ENCODE measurements around the gene EPS8L1.

EPS8L1 gene

DNA sequence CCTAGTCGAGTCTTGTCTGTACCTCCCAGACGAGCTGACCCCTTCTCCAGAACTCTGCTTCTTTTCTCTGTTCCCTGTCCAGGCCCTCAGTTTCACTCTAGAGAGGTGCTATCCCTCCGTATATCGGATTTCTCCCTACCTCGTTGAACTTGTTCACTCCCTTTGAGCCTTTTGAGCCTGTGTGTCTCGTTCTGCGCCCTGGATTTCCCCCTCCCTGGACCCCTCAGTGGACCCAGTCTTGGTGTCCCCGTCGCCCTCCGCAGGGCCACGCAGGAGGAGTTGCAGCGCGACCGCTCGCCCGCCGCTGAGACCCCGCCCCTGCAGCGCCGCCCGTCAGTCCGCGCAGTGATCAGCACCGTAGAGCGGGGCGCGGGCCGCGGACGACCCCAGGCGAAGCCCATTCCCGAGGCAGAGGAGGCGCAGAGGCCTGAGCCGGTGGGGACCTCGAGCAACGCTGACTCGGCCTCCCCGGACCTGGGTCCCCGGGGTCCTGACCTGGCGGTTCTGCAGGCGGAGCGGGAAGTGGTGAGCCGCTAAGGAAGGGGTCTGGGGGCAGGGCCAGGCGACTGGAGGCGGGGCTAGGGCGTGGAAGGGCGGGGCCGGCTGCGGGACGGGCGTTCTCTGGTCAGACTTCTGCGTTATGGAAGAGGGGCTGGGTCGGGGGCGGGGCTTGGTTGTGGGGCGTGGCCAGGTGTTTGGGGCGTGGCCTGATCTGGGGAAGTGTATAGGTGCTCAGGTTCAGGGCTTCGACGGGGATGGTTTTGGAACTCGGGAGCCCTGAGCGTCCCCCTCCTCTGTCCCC lies 5.5 kb downstream of the EPS8L1 start:
- peak; percentile 30 for DNase-seq

GRCh38 chr19:55081770-55082019 lies 6.0 kb downstream of the EPS8L1 start:
- no peak for DNase-seq

DNA sequence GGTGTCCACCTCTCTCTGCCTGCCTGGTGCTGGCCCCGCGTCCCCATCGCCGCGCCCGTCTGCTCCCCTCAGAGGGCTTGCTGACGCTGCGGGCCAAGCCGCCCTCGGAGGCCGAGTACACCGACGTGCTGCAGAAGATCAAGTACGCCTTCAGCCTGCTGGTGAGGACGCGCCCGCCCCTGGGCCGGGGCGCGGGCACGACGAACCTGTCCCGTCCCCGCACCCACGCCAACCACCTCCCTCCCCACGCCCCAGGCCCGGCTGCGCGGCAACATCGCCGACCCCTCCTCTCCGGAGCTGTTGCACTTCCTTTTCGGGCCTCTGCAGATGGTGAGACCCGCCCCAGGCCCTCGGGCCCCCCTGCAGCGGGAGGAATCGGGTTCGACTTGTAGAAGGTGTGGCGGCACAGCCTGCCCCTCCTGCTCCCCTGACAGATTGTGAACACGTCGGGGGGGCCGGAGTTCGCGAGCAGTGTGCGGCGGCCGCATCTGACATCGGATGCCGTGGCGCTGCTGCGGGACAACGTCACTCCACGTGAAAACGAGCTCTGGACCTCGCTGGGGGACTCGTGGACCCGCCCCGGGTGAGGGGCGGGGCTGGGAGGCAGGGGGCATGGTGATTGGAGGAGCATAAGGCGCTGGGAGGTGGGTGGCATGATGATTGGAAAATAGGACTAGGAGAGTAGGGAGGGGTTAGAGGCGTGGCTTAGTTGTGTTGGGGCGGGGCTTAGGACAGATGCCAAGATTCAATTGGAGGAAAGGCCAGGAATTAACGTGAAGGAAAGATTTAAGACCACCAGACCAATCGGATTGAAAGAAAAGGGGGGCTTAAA lies 6.6 kb downstream of the EPS8L1 start:
- peak; percentile 26 for DNase-seq

DNA sequence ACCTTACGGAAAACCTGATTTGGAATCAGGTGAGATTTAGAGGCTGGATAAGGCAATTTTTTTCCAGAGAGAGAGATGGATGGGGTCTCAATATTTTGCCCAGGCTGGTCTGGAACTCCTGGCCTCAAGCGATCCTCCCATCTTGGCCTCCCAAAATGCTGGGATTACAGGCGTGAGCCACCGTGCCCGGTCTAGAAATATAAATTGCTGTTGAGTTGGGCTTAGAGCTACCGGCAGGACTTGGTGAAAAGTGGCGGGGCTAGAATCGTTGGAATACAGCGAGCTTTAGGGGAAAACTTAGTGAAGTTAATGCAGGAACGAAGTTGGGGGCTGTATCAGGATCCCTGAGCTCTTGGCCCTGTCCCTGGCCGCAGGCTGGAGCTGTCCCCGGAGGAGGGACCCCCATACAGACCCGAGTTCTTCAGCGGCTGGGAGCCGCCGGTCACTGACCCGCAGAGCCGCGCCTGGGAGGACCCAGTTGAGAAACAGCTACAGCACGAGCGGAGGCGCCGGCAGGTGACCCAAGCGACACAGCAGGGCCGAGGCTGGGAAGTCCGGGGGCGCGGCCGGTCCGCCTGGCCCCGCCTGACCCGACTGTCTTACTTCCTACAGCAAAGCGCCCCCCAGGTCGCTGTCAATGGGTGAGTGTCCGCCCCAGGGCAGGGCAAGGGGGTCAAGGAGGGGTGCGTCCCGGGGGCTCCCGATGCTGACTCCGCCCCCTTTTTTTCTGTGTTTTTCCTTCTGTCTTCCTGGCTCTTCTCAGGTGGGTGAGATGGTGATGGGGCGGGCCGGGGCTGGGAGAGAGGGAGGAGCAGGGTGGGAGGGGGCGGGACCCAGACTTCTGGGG lies 7.6 kb downstream of the EPS8L1 start:
- no peak for DNase-seq

DNA sequence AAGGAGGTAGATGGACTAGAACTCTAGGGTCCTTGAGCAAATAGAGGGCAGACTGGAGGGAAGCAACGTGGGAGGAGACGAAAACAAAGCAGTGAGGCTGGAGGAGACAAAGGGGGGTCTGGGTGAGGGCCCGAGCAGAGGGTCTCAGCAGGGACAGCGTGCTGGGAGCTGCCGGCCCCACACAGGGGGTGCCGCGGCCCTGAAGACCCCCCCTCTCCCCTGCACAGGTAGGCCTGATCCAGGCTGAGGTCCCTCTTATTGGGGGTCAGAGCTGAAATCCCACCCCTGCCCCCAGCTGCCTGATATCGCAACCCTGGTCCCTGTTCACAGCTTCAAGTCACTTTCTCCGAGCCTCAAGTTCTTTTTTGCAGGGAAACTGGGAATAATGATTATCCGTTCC lies 8.7 kb downstream of the EPS8L1 start:
- DNase-seq: no peak

- DNase-seq: no peak
Measured at GRCh38 chr19:55085923-55086715, 10.4 kb downstream of the EPS8L1 start.

GRCh38 chr19:55086730-55087541 lies 11.3 kb downstream of the EPS8L1 start:
- peak; percentile 88 for DNase-seq

- no peak for DNase-seq
Measured at GRCh38 chr19:55087542-55087901, 11.9 kb downstream of the EPS8L1 start.

GRCh38 chr19:55088021-55088451 lies 12.4 kb downstream of the EPS8L1 start:
- no peak for DNase-seq

- peak; percentile 62 for DNase-seq
Measured at GRCh38 chr19:55088543-55089341, 13.1 kb downstream of the EPS8L1 start.

DNA sequence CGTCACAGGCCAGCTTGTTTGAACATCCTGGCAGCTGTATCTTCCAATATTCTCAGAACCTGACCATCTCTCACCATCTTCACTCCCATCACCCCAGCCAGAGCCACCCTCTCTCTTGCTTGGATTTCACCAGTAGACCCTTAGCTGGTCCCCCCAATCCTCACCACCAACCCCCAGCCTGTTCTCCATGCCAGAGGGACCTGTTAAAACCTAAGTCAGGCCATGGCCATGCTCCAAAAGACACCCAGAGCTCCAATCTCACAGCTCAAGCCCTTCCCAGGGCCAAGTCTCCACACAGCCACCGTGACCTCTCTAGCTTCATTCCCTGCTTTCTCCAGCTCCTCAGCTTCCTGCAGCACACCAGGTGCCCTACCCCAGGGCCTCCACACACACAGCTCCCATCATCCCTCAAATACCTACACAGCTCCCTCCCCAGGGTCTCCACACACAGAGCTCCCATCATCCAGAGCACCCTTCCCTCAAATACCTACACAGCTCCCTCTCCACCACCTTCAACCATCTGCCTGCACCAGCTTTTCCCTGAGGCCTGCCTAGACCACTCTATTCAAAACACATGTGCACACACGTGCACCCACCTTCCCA lies 13.8 kb downstream of the EPS8L1 start:
- no peak for DNase-seq

DNA sequence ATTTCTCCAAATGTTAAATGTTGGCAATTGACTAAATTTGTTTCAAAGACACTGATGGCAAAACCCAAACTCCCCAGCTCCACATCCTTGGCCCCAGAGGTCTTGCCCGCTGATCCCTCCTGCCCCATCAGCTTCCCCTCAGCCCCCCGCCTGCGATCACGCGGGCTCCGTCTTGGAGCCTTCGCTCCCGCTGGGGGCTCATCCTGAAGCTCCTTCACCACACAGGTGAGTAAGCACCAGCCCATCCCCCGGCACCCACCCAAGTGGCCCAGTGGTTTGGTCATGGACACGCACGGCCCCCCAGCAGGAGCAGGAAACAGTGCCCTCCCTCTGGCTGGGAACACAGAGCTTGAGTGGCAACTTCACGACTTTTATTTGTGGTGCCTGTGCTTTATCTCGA lies 14.9 kb downstream of the EPS8L1 start:
- no peak for DNase-seq

DNA sequence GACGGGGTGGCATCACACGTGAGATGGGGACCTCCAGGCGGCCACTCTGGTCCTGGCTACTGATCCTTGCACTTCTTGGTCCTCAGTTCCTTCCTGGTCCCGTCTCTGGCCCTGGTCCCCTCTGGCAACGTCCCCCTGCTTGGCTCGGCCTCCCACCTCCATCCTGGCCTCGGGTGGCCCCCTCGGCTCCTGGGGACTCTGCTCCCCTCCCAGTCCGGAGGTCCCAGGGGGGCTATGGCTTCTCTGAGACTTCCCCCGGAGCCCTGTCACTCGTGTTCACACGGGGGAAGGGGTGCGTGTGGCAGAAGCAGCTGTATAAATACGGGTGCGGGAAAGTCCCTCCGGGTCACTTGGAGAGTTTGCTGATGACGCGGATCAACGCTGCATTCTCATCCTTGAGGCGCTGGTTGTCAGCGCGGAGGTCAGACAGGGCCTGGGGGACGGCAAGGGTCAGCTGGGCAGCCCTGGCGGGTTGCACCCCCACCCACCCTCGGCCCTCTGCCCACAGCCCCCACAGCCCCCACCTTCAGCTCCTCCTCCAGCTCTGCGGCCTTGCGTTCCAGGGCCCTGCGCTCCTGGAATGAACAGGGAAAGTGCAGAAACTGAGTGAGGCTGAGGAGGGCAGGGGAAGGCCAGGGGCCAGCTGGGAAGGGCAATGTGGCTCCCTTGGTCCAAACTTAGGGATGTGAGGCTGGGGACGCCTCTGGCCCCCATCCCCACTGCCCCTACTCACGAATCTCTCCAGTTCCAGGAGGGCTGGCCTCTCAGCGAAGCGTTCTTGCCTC lies 15.6 kb downstream of the EPS8L1 start:
- no peak for DNase-seq

DNA sequence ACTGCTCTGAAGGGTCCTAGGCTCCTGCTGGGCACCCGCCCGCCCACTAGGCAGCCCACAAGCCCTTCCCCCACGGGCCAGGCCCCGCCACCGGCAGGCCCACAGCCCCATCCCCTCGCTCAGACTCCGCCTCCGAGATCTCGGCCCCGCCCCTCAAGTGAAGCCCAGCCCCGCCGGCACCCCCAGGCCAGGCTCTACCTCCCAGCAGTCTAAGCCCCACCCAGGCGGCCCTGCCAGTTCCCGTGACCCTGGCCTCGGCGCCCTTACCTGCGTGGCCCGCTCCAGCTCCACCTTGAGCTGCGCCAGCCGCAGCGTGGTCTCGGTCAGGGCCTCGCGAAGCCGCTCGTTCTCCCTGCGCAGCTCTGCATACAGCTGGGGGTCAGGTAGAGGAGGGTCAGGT lies 16.3 kb downstream of the EPS8L1 start:
- DNase-seq: no peak

- DNase-seq: no peak
Measured at GRCh38 chr19:55092423-55093318, 17.0 kb downstream of the EPS8L1 start.

GRCh38 chr19:55094456-55095259 lies 19.0 kb downstream of the EPS8L1 start:
- DNase-seq: no peak

Measured in fibroblast of skin of abdomen (primary cell).